Stomach (tissue), 9 donors: ENCODE results near the gene VTI1A. TPM values are rescaled to one million over a fixed set of nuclear protein-coding genes. Genes with fewer than 3 reads are reported as not detected.
"Not testable (repeated sequence)": the region's sequence is repeated elsewhere in the genome, so short reads cannot be mapped to it uniquely, and the experiment has no call there.

ENCODE experiments used
- DNase-seq, 2 donors: peaks; one replicate each; pipeline versions ENCODE4 v3.0.0 to v3.0.0-alpha.2; 2013 to 2019
- H3K27ac ChIP-seq, 5 donors: fragments of 200-600 bp in 4 of 5; sonication (generic) in 4 of 5; one replicate each; pipeline ENCODE4 v1.5.1; 2013 to 2019; ENCODE audit warnings: mild to moderate bottlenecking in 1 of 5, moderate library complexity in 1 of 5
- H3K27me3 ChIP-seq, 3 donors: fragments of 200-600 bp; sonication (generic); one replicate each; pipeline ENCODE4 v1.5.1; 2017 to 2019; ENCODE audit warnings: mixed run types in 1 of 3
- H3K36me3 ChIP-seq, 4 donors: fragments of 200-600 bp; sonication (generic); 1 replicate in 3 of 4; 2 replicates in 1 of 4; pipeline ENCODE4 v1.5.1; 2016 to 2019
- H3K4me1 ChIP-seq, 4 donors: fragments of 200-600 bp; sonication (generic); one replicate each; pipeline ENCODE4 v1.5.1; 2016 to 2019
- H3K4me3 ChIP-seq, 4 donors: fragments of 200-600 bp; sonication (generic) in 3 of 4; one replicate each; pipeline ENCODE4 v1.5.1; 2016 to 2019; ENCODE audit warnings: mild to moderate bottlenecking in 1 of 4
- H3K9me3 ChIP-seq, 4 donors: fragments of 200-600 bp; sonication (generic); one replicate each; pipeline ENCODE4 v1.5.1; 2016 to 2019
- CTCF ChIP-seq, 7 experiments: fragments of 450-650 bp in 4 of 7; fragments of 200-600 bp in 3 of 7; sonication (generic) in 3 of 7; IDR thresholded peaks; one replicate each; pipeline ENCODE4 v1.5.1; 2016 to 2019; ENCODE audit warnings: antibody characterized with exemption in 7 of 7, control low read depth in 2 of 7, mild to moderate bottlenecking in 1 of 7
- EP300 ChIP-seq: sonication (generic); formaldehyde crosslinking; IDR thresholded peaks from one replicate; pipeline ENCODE4 v1.6.1; 2017; ENCODE audit warnings: antibody characterized with exemption
- POLR2A ChIP-seq, 4 donors: fragments of 450-650 bp; IDR thresholded peaks; one replicate each; pipeline ENCODE4 v1.6.1; 2016; ENCODE audit warnings: antibody characterized with exemption in 4 of 4, control low read depth in 2 of 4, mild to moderate bottlenecking in 1 of 4, moderate library complexity in 1 of 4
- POLR2AphosphoS5 ChIP-seq, 3 donors: sonication (generic); formaldehyde crosslinking; IDR thresholded peaks; one replicate each; pipeline ENCODE4 v1.6.1; 2016; ENCODE audit warnings: antibody characterized with exemption in 3 of 3
- WGBS, 5 donors: extraction: QIAGEN DNeasy Blood & Tissue Kit in 3 of 5; methylation state at CpG; one replicate each; pipeline versions ENCODE4 v1.1.5 to v1.1.7; 2013 to 2018; 5-methylcytosine and 5-hydroxymethylcytosine counted together
- intact Hi-C: fragments of 100-400 bp; cut with DNase I; formaldehyde crosslinking; loops from one replicate; pipeline ENCODE4 v1.15.1; 2023; ENCODE audit warnings: low total_unique reads
- polyA plus RNA-seq, 3 donors: library from polyadenylated mRNA; stranded (reverse); fragments of 200-250 nt; gene quantifications; one replicate each; pipeline ENCODE4 v1.2.3, GENCODE V29; 2013
- small RNA-seq, 4 donors: library from RNA; depleted of rRNA; stranded (forward); fragments of <200 nt; gene quantifications; one replicate each; pipeline ENCODE3, GENCODE V24; 2016
- total RNA-seq, 5 donors: library from RNA; depleted of rRNA; stranded (reverse); fragments of >200 nt; gene quantifications; one replicate each; pipeline versions ENCODE4 v1.1.0 to v1.2.3, GENCODE V29; 2014 to 2016
- donor health status: healthy with polysubstance abuse.
- donor health status: Bipolar disorder and iron deficiency.
- donor health status: healthy.

VTI1A gene
- total and polyA plus RNA-seq, 8 donors: 6.5 to 222 (median 57.4) TPM

- Histone ChIP-seq H3K27ac (no peak overlapping the region), H3K27me3 (no peaks in the 10 kb centered on the region), H3K4me1 (no peaks in the 10 kb centered on the region), H3K4me3 (no peak overlapping the region), H3K9me3 (no peaks in the 10 kb centered on the region), H3K36me3 (no peaks in the 10 kb centered on the region)
- intact Hi-C loops: no loop called here
- no peak for DNase-seq
- TF ChIP-seq EP300 (no peak), POLR2A (IDR thresholded peaks at IDR 0.05) (no peak), POLR2AphosphoS5 (IDR thresholded peaks at IDR 0.05) (no peak), CTCF (IDR thresholded peaks at IDR 0.05) (no peak)
- 89 to 97% (median 94%) methylated on average over 5 of the region's 5 CpGs for WGBS, 5 donors
These were observed 410.5 kb downstream of the VTI1A start for GRCh38 chr10:112857493-112857892.

GRCh38 chr10:112858986-112859651 is 412.1 kb downstream of the VTI1A start:
- no peaks in the 10 kb centered on the region for H3K27me3 ChIP-seq
- no peak overlapping the region for H3K4me3 ChIP-seq
- no peaks in the 10 kb centered on the region for H3K4me1 ChIP-seq
- peaks cover 1 to 8% (median 5%) of the 10 kb centered on the region in 4 donors for H3K9me3 ChIP-seq
- WGBS, 5 donors: 62 to 72% (median 68%) methylated on average over 10 of the region's 10 CpGs
- TF ChIP-seq EP300 (no peak), CTCF (IDR thresholded peaks at IDR 0.05) (no peak), POLR2AphosphoS5 (IDR thresholded peaks at IDR 0.05) (no peak), POLR2A (IDR thresholded peaks at IDR 0.05) (no peak)
- no peak overlapping the region for H3K27ac ChIP-seq
- no peaks in the 10 kb centered on the region for H3K36me3 ChIP-seq
- DNase-seq: no peak
- intact Hi-C loops: no loop called here

GRCh38 chr10:112859793-112860192 is 412.8 kb downstream of the VTI1A start:
- no peak for DNase-seq
- intact Hi-C loops: no loop called here
- no peak overlapping the region for H3K27ac ChIP-seq
- H3K4me1 ChIP-seq: no peaks in the 10 kb centered on the region
- TF ChIP-seq POLR2A (IDR thresholded peaks at IDR 0.05) (no peak), POLR2AphosphoS5 (IDR thresholded peaks at IDR 0.05) (no peak), EP300 (no peak), CTCF (IDR thresholded peaks at IDR 0.05) (no peak)
- no peak overlapping the region for H3K4me3 ChIP-seq
- no peaks in the 10 kb centered on the region for H3K27me3 ChIP-seq
- no peaks in the 10 kb centered on the region for H3K36me3 ChIP-seq
- 87 to 97% (median 93%) methylated on average over 4 of the region's 4 CpGs for WGBS, 5 donors
- H3K9me3 ChIP-seq: peaks cover 3 to 15% (median 9%) of the 10 kb centered on the region in 4 donors

- H3K4me1 ChIP-seq, H3K27ac ChIP-seq, H3K27me3 ChIP-seq, DNase-seq, H3K36me3 ChIP-seq, intact Hi-C loops, H3K4me3 ChIP-seq: not testable (repeated sequence)
- 79 to 96% (median 95%) methylated on average over 2 of the region's 2 CpGs for WGBS, 5 donors
- H3K9me3 ChIP-seq: peaks cover 3 to 19% (median 9%) of the 10 kb centered on the region in 4 donors
These were observed 416.4 kb downstream of the VTI1A start for GRCh38 chr10:112863461-112863860.

Small RNA genes within 50 kb of the gene (small RNA-seq; reads per million reads assigned to genes)
- gene AC022018.1: 0 reads per million in 4 donors
- gene MIR4295: 0 reads per million in 4 donors

Other genes starting within 250 kb of the VTI1A start
- not detected for gene TECTB, start 163.8 kb upstream of the VTI1A start, total RNA-seq
- not detected for gene TECTB, start 163.8 kb upstream of the VTI1A start, polyA plus RNA-seq
- gene ACSL5, start 73.1 kb upstream of the VTI1A start, total RNA-seq: 100 to 1,000 TPM in 1 of 5 donors, 10 to 100 TPM in 4; 14.3 to 144 (median 44.0) TPM
- gene ACSL5, start 73.1 kb upstream of the VTI1A start, polyA plus RNA-seq: 10 to 100 TPM in 1 of 3 donors, 1 to 10 TPM in 2; 4.9 to 16.9 (median 7.5) TPM
- 10 to 100 TPM; 20.0 to 57.1 (median 25.7) TPM for gene ZDHHC6, start 301 bp upstream of the VTI1A start, total RNA-seq
- 10 to 100 TPM; 22.2 to 31.4 (median 25.2) TPM for gene ZDHHC6, start 301 bp upstream of the VTI1A start, polyA plus RNA-seq